Inflammatory macrophage treated with lipopolysaccharide for 4 hours (primary cell): ENCODE measurements around the gene TMUB2.
A peak's percentile ranks its signal among the peaks of the same experiment; 100 is the strongest.
"Not testable (repeated sequence)": the region's sequence is repeated elsewhere in the genome, so short reads cannot be mapped to it uniquely, and the experiment has no call there.

ENCODE experiments used
- DNase-seq: peaks from one replicate; pipeline ENCODE4 v3.0.0-alpha.2; 2020

TMUB2 gene

DNA sequence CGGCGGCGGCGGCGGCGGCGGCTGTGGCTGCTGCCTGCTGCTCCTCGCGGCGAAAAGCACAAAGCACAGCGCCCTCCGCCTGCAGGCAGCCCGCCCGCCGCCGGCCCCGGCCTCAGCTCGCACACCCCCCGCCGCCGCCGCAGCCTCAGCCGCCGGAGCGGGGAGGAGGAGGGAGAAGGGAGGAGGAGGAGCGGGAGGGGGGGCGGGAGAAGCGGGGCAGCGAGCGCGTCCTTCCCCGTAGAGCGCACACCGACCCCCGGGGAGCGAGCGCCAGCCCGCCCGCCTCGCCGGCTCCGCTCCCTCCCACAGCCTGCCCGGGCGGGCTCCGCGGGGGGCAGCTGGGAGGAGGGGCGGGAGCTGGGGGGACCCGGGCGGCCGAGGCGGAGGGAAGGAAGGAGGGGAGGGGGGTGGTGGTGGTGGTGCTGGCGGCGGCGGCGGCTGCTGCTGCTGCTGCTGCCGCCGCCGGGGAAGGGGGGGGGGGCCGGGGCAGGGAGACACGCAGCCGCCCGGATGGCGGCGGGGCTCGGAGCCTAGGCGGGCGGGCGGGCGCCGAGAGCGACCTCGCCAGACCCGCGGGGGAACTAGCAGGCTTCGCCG is 32.9 kb downstream of the TMUB2 start, which contains the start of gene UBTF:
TSS of gene UBTF (minus strand) at position 60 of the 597 bp plus-strand sequence. CDS start 1,446 bp downstream, outside the sequence.
- peak; percentile 33 for DNase-seq

- peak; percentile 40 for DNase-seq
Measured at GRCh38 chr17:44220213-44221083, 33.7 kb downstream of the TMUB2 start.

DNA sequence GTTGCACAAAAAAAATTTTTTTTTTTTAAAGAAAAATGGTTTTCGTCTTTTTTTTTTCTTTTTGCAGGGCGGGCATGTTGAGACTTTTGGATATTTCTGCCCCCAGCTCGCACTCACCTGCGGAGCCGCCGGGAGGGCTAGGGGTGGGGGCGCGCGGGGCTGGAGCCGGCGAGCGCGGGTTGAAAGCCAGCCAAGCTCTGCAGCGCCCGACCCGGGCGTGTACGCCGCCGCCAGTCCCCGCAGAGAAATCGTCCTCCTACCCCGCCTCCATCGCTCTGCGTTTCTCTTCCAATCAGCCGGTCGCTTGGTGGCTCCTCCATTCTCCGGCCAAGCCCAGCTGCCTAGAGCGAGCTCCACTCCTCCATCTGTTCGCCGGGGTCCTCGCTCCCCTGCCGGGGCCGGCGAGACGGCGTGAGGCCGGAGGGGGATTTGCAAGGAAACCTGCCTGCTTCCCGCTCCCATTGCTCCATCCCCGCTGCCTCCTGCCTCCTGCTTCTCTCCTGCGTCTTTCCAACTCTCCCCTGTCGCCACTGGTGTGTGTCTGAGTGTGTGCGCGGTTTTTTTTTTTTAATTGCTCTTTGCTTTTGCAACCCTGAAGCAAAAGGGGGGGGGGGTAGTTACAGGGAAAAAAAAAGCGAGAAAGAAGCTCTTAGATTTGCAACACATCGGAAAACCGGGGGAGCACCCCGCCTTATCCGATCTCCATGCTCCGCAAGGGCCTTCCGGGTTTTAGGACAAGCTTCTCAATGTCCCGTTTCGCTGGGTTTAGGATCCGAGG is 34.5 kb downstream of the TMUB2 start:
- DNase-seq: peak; percentile 61

DNA sequence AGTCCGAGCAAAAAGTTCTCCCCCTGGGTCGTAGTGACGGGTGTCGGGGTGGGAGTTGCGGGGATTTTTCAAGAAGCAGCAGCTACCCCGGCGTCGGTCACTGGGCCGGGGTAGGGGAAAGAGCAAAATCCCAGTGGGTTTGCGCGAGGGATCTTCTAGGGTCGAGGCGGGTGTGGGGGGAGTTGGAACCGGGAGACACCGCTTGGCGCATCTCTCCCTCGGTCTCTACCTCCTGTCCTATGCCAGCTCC is 35.0 kb downstream of the TMUB2 start:
- DNase-seq: no peak

DNA sequence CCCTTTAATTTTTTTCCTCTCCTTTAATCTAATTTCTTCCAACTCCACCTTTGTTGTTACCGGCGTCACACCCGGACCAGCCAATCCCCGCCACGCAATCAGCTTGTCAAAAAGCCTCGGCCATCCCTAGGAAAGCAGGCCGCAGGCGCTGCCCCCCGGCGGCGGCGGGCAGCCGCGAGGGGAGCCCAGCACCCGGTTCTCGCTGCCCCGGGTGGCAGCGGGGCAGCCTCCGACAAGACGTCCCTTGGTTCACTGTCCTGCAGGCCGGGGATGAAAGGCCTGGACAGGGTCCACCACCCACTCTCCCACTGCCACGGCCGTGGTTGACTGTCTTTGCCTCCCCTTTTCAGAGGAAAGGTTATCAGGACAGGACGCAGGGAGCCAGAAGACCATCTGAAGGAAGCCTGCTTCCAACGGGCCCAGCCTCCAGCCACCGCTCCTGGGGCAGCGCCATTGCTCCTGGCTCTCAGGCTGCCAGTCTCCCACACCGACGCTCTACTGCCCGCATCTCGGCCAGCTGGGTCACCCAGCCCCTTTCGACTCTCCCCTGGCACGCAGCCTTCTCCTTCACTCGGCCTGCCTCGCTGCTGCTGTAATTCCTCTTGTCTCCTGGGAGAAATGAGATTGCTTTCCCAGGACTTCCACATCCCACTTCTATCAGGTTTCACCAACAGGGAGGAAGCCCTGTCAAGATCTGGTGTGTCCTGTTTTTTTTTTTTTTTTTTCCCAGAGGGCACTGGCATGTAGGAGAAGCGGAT is 35.5 kb downstream of the TMUB2 start:
- DNase-seq: peak; percentile 54

DNA sequence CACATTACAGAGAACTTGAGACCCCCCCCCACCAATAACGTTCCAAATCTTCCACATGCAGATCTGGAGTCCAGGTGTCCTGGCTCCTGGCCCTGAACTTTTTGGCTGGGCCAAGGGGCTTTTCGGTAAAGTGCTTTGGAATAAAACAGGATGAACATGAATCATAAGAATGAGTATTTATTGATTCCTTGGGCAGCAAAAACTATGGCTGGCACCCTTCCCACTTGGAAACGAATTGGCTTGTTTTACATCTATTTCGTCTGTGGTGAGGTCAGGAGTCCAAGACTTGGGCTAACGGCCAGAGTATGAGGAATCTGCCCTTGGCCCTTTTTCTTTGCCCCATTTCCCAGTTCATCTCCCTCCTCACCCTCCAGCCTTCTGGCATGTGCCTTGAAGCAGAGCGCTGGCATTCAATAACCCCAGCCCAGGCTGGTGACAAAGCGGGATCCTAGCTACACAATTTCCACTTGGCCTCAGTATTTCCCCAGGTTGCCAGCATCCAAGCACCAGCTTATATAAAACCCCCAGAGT is 36.8 kb downstream of the TMUB2 start:
- DNase-seq: no peak

GRCh38 chr17:44229090-44229489 is 42.3 kb downstream of the TMUB2 start:
- no peak for DNase-seq

GRCh38 chr17:44230140-44230539 is 43.4 kb downstream of the TMUB2 start:
- DNase-seq: no peak

DNA sequence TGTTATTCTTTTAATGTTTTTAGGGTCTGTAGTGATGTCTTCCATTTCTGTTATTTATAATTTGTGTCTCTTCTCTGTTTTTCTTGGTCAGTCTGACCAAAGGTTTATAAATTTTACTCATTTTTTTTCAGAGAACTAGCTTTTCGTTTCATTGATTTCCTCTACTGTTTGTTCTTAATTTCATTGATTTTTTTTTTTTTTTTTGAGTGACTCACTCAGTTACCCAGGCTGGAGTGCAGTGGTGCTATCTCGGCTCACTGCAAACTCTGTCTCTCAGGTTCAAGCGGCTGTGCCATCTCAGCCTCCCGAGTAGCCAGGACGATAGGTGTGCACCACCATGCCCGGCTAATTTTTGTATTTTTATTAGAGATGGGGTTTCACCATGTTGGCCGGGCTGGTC is 45.3 kb downstream of the TMUB2 start:
- DNase-seq: no peak

- DNase-seq: no peak
Measured at GRCh38 chr17:44233582-44233981, 46.8 kb downstream of the TMUB2 start.

- DNase-seq: no peak
Measured at GRCh38 chr17:44235583-44235936, 48.8 kb downstream of the TMUB2 start.

- no peak for DNase-seq
Measured at GRCh38 chr17:44236444-44236991, 49.7 kb downstream of the TMUB2 start.

DNA sequence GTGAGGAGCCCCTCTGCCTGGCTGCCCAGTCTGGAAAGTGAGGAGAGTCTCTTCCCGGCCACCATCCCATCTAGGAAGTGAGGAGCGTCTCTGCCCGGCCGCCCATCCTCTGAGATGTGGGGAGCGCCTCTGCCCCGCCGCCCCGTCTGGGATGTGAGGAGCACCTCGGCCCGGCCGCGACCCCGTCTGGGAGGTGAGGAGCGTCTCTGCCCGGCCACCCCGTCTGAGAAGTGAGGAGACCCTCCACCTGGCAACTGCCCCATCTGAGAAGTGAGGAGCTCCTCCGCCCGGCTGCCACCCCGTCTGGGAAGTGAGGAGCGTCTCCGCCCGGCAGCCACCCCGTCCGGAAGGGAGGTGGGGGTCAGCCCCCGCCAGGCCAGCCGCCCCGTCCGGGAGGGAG is 51.1 kb downstream of the TMUB2 start:
- not testable (repeated sequence) for DNase-seq

GRCh38 chr17:44241106-44241624 is 54.4 kb downstream of the TMUB2 start:
- DNase-seq: peak; percentile 69
